SK-N-SH treated with all-trans-retinoic acid at 6 μM for 48 hours (cell line): ENCODE measurements around the gene RAB6A.
A peak's percentile ranks its signal among the peaks of the same experiment; 100 is the strongest.

ENCODE experiments used
- ATAC-seq: fragments of 200-7000 bp; cut with Tn5 transposase; 3 replicates; pipeline ENCODE4 v1.9.1; 2020; ENCODE audit warnings: mild to moderate bottlenecking, moderate library complexity
- ARNTL ChIP-seq: fragments of 450-650 bp; formaldehyde crosslinking; IDR thresholded peaks from 2 replicates; pipeline ENCODE4 v1.5.0; 2020; ENCODE audit warnings: low read depth, mild to moderate bottlenecking, moderate library complexity, borderline replicate concordance
- BACH2 ChIP-seq: fragments of 250-450 bp; sonication (Bioruptor Pico); IDR thresholded peaks from 2 replicates; pipeline ENCODE4 v1.9.0; 2021; ENCODE audit warnings: mild to moderate bottlenecking, borderline replicate concordance
- CREB5 ChIP-seq: fragments of 250-450 bp; sonication (Bioruptor Pico); IDR thresholded peaks from 2 replicates; pipeline ENCODE4 v1.5.1; 2020; ENCODE audit warnings: low read depth, mild to moderate bottlenecking, moderate library complexity
- CSDC2 ChIP-seq: fragments of 250-450 bp; sonication (Bioruptor Pico); IDR thresholded peaks from 2 replicates; pipeline ENCODE4 v1.5.0; 2020; ENCODE audit warnings: mild to moderate bottlenecking, moderate library complexity
- ESRRG ChIP-seq: fragments of 250-450 bp; sonication (Bioruptor Pico); IDR thresholded peaks from 2 replicates; pipeline ENCODE4 v1.6.1; 2021; ENCODE audit warnings: mild to moderate bottlenecking
- GLIS3 ChIP-seq: fragments of 250-450 bp; sonication (Bioruptor Pico); IDR thresholded peaks from 2 replicates; pipeline ENCODE4 v1.5.0; 2020; ENCODE audit warnings: mild to moderate bottlenecking, moderate library complexity
- ISL1 ChIP-seq: fragments of 250-450 bp; sonication (Bioruptor Pico); IDR thresholded peaks from 2 replicates; pipeline ENCODE4 v2.1.2; 2022; ENCODE audit warnings: mild to moderate bottlenecking, moderate library complexity
- OSR1 ChIP-seq: fragments of 250-450 bp; sonication (Bioruptor Pico); IDR thresholded peaks from 2 replicates; pipeline ENCODE4 v1.8.0; 2022; ENCODE audit warnings: moderate library complexity, mild to moderate bottlenecking, inconsistent platforms
- PATZ1 ChIP-seq: fragments of 250-450 bp; sonication (Bioruptor Pico); IDR thresholded peaks from 2 replicates; pipeline ENCODE4 v1.8.0; 2020; ENCODE audit warnings: mild to moderate bottlenecking, moderate library complexity, borderline replicate concordance
- POU6F1 ChIP-seq: fragments of 250-450 bp; sonication (Bioruptor Pico); IDR thresholded peaks from 2 replicates; pipeline ENCODE4 v1.8.0; 2021; ENCODE audit warnings: low read depth, mild to moderate bottlenecking, moderate library complexity, borderline replicate concordance
- PPARA ChIP-seq: fragments of 250-450 bp; sonication (Bioruptor Pico); IDR thresholded peaks from 2 replicates; pipeline ENCODE4 v1.5.0; 2020; ENCODE audit warnings: mild to moderate bottlenecking, borderline replicate concordance
- RARB ChIP-seq: fragments of 250-450 bp; sonication (Bioruptor Pico); IDR thresholded peaks from 2 replicates; pipeline ENCODE4 v1.8.0; 2021; ENCODE audit warnings: mild to moderate bottlenecking, moderate library complexity
- SNAI2 ChIP-seq: fragments of 250-450 bp; sonication (Bioruptor Pico); IDR thresholded peaks from 2 replicates; pipeline ENCODE4 v1.5.0; 2020; ENCODE audit warnings: mild to moderate bottlenecking, moderate library complexity
- TCF4 ChIP-seq: fragments of 250-450 bp; sonication (Bioruptor Pico); IDR thresholded peaks from 2 replicates; pipeline ENCODE4 v1.8.0; 2021; ENCODE audit warnings: mild to moderate bottlenecking, moderate library complexity, borderline replicate concordance
- TOX ChIP-seq: fragments of 250-450 bp; sonication (Bioruptor Pico); IDR thresholded peaks from 2 replicates; pipeline ENCODE4 v1.8.0; 2021; ENCODE audit warnings: mild to moderate bottlenecking, moderate library complexity, borderline replicate concordance
- TSHZ2 ChIP-seq: fragments of 250-450 bp; sonication (Bioruptor Pico); IDR thresholded peaks from 2 replicates; pipeline ENCODE4 v1.5.0; 2020; ENCODE audit warnings: mild to moderate bottlenecking, moderate library complexity
- ZFP3 ChIP-seq: fragments of 250-450 bp; sonication (Bioruptor Pico); IDR thresholded peaks from 2 replicates; pipeline ENCODE4 v1.5.0; 2020; ENCODE audit warnings: mild to moderate bottlenecking, moderate library complexity
- ZFP30 ChIP-seq: fragments of 450-650 bp; formaldehyde crosslinking; IDR thresholded peaks from 2 replicates; pipeline ENCODE4 v1.5.0; 2022; ENCODE audit warnings: mild to moderate bottlenecking, moderate library complexity
- ZNF565 ChIP-seq: fragments of 450-650 bp; formaldehyde crosslinking; conservative IDR thresholded peaks from 2 replicates; pipeline ENCODE4 v1.5.0; 2020; ENCODE audit warnings: low read depth, mild to moderate bottlenecking, moderate library complexity
- ZNF70 ChIP-seq: fragments of 450-650 bp; formaldehyde crosslinking; IDR thresholded peaks from 2 replicates; pipeline ENCODE4 v1.5.0; 2020; ENCODE audit warnings: mild to moderate bottlenecking, moderate library complexity
- ZNF8 ChIP-seq: fragments of 450-650 bp; formaldehyde crosslinking; IDR thresholded peaks from 2 replicates; pipeline ENCODE4 v1.5.0; 2020; ENCODE audit warnings: mild to moderate bottlenecking, moderate library complexity
- TF ChIP-seq, protein P1 (sequence below): fragments of 250-450 bp; sonication (Bioruptor Pico); IDR thresholded peaks from 2 replicates; pipeline ENCODE4 v1.5.1; 2021; ENCODE audit warnings: mild to moderate bottlenecking, moderate library complexity

The RAB6A gene

GRCh38 chr11:73660497-73661034 is 100.3 kb downstream of the RAB6A start:
- peak; percentile 29; the same call in 2 of the 3 replicates for ATAC-seq
- TF ChIP-seq ZFP3 (CRISPR knock-in tag) (no peak), POU6F1 (CRISPR knock-in tag) (no peak), PATZ1 (CRISPR knock-in tag) (no peak), ZFP30 (CRISPR knock-in tag) (no peak), CSDC2 (CRISPR knock-in tag) (no peak), OSR1 (no peak), ZNF565 (CRISPR knock-in tag) (no peak), ARNTL (CRISPR knock-in tag) (no peak), GLIS3 (CRISPR knock-in tag) (no peak), TOX (CRISPR knock-in tag) (no peak), ZNF8 (CRISPR knock-in tag) (no peak), RARB (CRISPR knock-in tag) (no peak), BACH2 (no peak)
- TF ChIP-seq, protein P1, sequence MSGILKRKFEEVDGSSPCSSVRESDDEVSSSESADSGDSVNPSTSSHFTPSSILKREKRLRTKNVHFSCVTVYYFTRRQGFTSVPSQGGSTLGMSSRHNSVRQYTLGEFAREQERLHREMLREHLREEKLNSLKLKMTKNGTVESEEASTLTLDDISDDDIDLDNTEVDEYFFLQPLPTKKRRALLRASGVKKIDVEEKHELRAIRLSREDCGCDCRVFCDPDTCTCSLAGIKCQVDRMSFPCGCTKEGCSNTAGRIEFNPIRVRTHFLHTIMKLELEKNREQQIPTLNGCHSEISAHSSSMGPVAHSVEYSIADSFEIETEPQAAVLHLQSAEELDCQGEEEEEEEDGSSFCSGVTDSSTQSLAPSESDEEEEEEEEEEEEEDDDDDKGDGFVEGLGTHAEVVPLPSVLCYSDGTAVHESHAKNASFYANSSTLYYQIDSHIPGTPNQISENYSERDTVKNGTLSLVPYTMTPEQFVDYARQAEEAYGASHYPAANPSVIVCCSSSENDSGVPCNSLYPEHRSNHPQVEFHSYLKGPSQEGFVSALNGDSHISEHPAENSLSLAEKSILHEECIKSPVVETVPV (CRISPR knock-in tag), result no peak

DNA sequence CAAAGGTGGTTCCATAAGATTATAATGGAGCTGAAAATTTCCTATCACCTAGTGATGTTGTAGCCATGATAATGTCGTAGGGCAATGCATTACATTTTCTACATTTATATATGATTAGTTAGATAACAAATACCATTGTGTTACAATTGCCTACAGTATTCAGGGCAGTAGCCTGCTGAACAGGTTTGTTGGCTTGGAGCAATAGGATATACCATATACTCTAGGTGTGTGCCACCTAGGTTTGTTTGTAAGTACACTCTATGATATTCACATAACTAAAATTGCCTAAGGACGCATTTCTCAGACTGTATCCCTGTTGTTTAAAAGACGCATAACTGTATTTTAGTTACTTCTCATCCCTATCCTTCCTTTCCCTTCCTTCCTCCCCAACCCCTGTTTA is 100.9 kb downstream of the RAB6A start:
- ATAC-seq, result no peak
- TF ChIP-seq RARB (CRISPR knock-in tag), result no peak
- TF ChIP-seq ZFP30 (CRISPR knock-in tag), result no peak
- no peak for TF ChIP-seq ISL1
- TF ChIP-seq SNAI2 (CRISPR knock-in tag), result no peak
- TF ChIP-seq PPARA (CRISPR knock-in tag), result no peak

GRCh38 chr11:73656985-73657384 is 103.9 kb downstream of the RAB6A start:
- no peak for TF ChIP-seq CSDC2 (CRISPR knock-in tag)
- TF ChIP-seq TCF4, result no peak
- no peak for TF ChIP-seq CREB5
- TF ChIP-seq, protein P1 (CRISPR knock-in tag), result no peak
- TF ChIP-seq TSHZ2 (CRISPR knock-in tag), result no peak
- no peak for TF ChIP-seq ESRRG (CRISPR knock-in tag)
- TF ChIP-seq ZFP30 (CRISPR knock-in tag), result no peak
- no peak for TF ChIP-seq TOX (CRISPR knock-in tag)
- TF ChIP-seq ZNF70 (CRISPR knock-in tag), result no peak
- no peak for TF ChIP-seq PATZ1 (CRISPR knock-in tag)
- no peak for TF ChIP-seq ZNF565 (CRISPR knock-in tag)
- TF ChIP-seq GLIS3 (CRISPR knock-in tag), result no peak
- TF ChIP-seq ZNF8 (CRISPR knock-in tag), result no peak
- ATAC-seq, result no peak
